GF-D8 (cell line): ENCODE data around the gene AP2A2.

Experiments
- DNase-seq: peaks from one replicate; lab custom pipeline; 2025; lab: John Stamatoyannopoulos, UW

AP2A2 gene

GRCh38 chr11:1030086-1030485 is 104.4 kb downstream of the AP2A2 start:
- DNase-seq, result no peak

GRCh38 chr11:1030556-1030955 is 104.9 kb downstream of the AP2A2 start:
- no peak for DNase-seq

- DNase-seq, result no peak
These were observed 105.6 kb downstream of the AP2A2 start for GRCh38 chr11:1031121-1031899.

GRCh38 chr11:1032310-1032891 is 106.7 kb downstream of the AP2A2 start:
- DNase-seq, result no peak

- DNase-seq, result no peak
These were observed 107.5 kb downstream of the AP2A2 start for GRCh38 chr11:1033016-1033798.

- DNase-seq, result no peak
These were observed 108.3 kb downstream of the AP2A2 start for GRCh38 chr11:1034001-1034400.

GRCh38 chr11:1034456-1035295 is 109.0 kb downstream of the AP2A2 start:
- no peak for DNase-seq

GRCh38 chr11:1035577-1036283 is 110.1 kb downstream of the AP2A2 start:
- no peak for DNase-seq

GRCh38 chr11:1036303-1036923 is 110.7 kb downstream of the AP2A2 start, which contains the start of gene MUC6:
Gene MUC6 (minus strand): TSS chr11:1036718. CDS start chr11:1036655, 63 bp downstream.
- DNase-seq, result no peak

GRCh38 chr11:1036931-1037330 is 111.3 kb downstream of the AP2A2 start:
- DNase-seq, result no peak

- DNase-seq, result no peak
These were observed 111.9 kb downstream of the AP2A2 start for GRCh38 chr11:1037506-1038055.

- no peak for DNase-seq
These were observed 112.7 kb downstream of the AP2A2 start for GRCh38 chr11:1038361-1038760.

GRCh38 chr11:1038921-1039320 is 113.3 kb downstream of the AP2A2 start:
- DNase-seq, result no peak

GRCh38 chr11:1039481-1040427 is 114.1 kb downstream of the AP2A2 start:
- no peak for DNase-seq

GRCh38 chr11:1040428-1041148 is 114.9 kb downstream of the AP2A2 start:
- no peak for DNase-seq

- DNase-seq, result no peak
These were observed 115.4 kb downstream of the AP2A2 start for GRCh38 chr11:1041149-1041467.

GRCh38 chr11:1041471-1041870 is 115.8 kb downstream of the AP2A2 start:
- no peak for DNase-seq

GRCh38 chr11:1041936-1042608 is 116.4 kb downstream of the AP2A2 start:
- no peak for DNase-seq
